Neural cell (in vitro differentiated cells): ENCODE data around the gene MDGA2.

Experiments used
- EZH2 ChIP-seq: fragments of 200-600, 300-800 bp; shearing (Covaris generic), sonication (generic); IDR thresholded peaks from 2 replicates; pipeline ENCODE4 v1.6.1; 2014; ENCODE audit warnings: antibody characterized with exemption, low read length, borderline replicate concordance, mild to moderate bottlenecking; ENCODE audit not compliant: insufficient read depth, poor library complexity, severe bottlenecking
- POLR2AphosphoS5 ChIP-seq: IDR thresholded peaks from 2 replicates; pipeline ENCODE4 v1.6.1; 2012
- RAD21 ChIP-seq: fragments of 450-650 bp; conservative IDR thresholded peaks from 2 replicates; pipeline ENCODE4 v1.6.1; 2014; ENCODE audit warnings: antibody characterized with exemption, mild to moderate bottlenecking, moderate library complexity
- TAF1 ChIP-seq: IDR thresholded peaks from 2 replicates; pipeline ENCODE4 v1.6.1; 2012; ENCODE audit warnings: low read depth
- TF ChIP-seq, protein P1 (sequence below): fragments of 450-650 bp; IDR thresholded peaks from 2 replicates; pipeline ENCODE4 v1.5.1; 2014; ENCODE audit warnings: antibody characterized with exemption, mild to moderate bottlenecking, moderate library complexity; ENCODE audit not compliant: poor library complexity, severe bottlenecking
- TF ChIP-seq, protein P2 (sequence below): IDR thresholded peaks from 2 replicates; pipeline ENCODE4 v1.6.1; 2012; ENCODE audit warnings: borderline replicate concordance

DNA sequence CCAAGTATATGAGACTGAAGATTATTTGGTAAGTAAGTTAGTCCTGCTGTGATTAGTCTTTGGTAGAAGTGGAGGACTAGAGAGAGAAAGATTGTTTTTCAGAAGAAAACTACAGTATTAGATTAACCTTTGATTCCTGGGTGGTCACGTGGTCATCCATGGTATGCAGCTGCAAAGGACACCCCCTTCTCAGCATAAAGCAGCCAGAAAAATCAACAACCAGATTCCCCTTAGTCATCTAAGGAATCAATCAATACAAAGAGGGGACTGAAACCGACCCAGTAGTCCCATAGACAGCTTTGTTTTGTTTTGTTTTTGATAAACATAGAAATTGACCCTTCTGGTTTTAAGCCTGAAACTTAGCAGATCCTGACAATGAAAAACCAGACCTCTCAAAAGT is 30.3 kb upstream of the MDGA2 start:
- TF ChIP-seq, protein P1, sequence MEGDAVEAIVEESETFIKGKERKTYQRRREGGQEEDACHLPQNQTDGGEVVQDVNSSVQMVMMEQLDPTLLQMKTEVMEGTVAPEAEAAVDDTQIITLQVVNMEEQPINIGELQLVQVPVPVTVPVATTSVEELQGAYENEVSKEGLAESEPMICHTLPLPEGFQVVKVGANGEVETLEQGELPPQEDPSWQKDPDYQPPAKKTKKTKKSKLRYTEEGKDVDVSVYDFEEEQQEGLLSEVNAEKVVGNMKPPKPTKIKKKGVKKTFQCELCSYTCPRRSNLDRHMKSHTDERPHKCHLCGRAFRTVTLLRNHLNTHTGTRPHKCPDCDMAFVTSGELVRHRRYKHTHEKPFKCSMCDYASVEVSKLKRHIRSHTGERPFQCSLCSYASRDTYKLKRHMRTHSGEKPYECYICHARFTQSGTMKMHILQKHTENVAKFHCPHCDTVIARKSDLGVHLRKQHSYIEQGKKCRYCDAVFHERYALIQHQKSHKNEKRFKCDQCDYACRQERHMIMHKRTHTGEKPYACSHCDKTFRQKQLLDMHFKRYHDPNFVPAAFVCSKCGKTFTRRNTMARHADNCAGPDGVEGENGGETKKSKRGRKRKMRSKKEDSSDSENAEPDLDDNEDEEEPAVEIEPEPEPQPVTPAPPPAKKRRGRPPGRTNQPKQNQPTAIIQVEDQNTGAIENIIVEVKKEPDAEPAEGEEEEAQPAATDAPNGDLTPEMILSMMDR: no peak
- TF ChIP-seq EZH2 (no peak), POLR2AphosphoS5 (no peak), TAF1 (no peak), RAD21 (no peak)
- TF ChIP-seq, protein P2, sequence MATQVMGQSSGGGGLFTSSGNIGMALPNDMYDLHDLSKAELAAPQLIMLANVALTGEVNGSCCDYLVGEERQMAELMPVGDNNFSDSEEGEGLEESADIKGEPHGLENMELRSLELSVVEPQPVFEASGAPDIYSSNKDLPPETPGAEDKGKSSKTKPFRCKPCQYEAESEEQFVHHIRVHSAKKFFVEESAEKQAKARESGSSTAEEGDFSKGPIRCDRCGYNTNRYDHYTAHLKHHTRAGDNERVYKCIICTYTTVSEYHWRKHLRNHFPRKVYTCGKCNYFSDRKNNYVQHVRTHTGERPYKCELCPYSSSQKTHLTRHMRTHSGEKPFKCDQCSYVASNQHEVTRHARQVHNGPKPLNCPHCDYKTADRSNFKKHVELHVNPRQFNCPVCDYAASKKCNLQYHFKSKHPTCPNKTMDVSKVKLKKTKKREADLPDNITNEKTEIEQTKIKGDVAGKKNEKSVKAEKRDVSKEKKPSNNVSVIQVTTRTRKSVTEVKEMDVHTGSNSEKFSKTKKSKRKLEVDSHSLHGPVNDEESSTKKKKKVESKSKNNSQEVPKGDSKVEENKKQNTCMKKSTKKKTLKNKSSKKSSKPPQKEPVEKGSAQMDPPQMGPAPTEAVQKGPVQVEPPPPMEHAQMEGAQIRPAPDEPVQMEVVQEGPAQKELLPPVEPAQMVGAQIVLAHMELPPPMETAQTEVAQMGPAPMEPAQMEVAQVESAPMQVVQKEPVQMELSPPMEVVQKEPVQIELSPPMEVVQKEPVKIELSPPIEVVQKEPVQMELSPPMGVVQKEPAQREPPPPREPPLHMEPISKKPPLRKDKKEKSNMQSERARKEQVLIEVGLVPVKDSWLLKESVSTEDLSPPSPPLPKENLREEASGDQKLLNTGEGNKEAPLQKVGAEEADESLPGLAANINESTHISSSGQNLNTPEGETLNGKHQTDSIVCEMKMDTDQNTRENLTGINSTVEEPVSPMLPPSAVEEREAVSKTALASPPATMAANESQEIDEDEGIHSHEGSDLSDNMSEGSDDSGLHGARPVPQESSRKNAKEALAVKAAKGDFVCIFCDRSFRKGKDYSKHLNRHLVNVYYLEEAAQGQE: no peak
